ENCODE results near the gene MSH3. TPM values are rescaled to one million over a fixed set of nuclear protein-coding genes. Genes with fewer than 3 reads are reported as not detected.

The MSH3 gene
- total and polyA plus RNA-seq, 8 donors = 2.1 to 11.5 (median 8.8) TPM

DNA sequence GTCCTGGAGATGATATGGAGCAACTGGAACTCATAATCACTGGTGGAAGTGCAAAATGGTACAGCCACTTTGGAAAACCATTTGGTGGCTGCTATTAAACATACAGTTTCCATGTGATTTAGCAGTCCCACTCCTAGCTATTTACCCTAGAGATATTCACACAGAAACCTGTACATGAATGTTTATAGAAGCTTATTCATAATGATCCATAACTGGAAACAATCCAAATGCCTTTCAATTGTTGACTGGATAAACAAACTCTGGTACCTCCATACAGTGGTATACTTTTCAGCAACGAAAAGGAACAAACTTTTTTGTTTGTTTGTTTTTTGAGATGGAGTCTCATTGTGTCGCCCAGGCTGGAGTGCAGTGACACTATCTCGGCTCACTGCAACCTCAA is 258.0 kb downstream of the MSH3 start:
- TF ChIP-seq, protein P1, sequence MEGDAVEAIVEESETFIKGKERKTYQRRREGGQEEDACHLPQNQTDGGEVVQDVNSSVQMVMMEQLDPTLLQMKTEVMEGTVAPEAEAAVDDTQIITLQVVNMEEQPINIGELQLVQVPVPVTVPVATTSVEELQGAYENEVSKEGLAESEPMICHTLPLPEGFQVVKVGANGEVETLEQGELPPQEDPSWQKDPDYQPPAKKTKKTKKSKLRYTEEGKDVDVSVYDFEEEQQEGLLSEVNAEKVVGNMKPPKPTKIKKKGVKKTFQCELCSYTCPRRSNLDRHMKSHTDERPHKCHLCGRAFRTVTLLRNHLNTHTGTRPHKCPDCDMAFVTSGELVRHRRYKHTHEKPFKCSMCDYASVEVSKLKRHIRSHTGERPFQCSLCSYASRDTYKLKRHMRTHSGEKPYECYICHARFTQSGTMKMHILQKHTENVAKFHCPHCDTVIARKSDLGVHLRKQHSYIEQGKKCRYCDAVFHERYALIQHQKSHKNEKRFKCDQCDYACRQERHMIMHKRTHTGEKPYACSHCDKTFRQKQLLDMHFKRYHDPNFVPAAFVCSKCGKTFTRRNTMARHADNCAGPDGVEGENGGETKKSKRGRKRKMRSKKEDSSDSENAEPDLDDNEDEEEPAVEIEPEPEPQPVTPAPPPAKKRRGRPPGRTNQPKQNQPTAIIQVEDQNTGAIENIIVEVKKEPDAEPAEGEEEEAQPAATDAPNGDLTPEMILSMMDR (IDR thresholded peaks at IDR 0.05) = no peak
- Histone ChIP-seq H3K9me3 (no peaks in the 10 kb centered on the region), H3K4me3 (no peak overlapping the region), H3K36me3 (no peaks in the 10 kb centered on the region), H3K27me3 (no peaks in the 10 kb centered on the region), H3K4me1 (no peaks in the 10 kb centered on the region), H3K27ac (no peak overlapping the region)
- ATAC-seq (no peak), FAIRE-seq (no peak), DNase-seq (no peak)
- 79 to 82% methylated on average over 3 of the region's 3 CpGs for WGBS, 2 donors
- intact Hi-C loops (cut with DNase I) = no loop called here

- intact Hi-C loops (cut with DNase I) = no loop called here
- no peak for DNase-seq
- TF ChIP-seq, protein P1 (IDR thresholded peaks at IDR 0.05) = no peak
- Histone ChIP-seq H3K4me3 (no peak overlapping the region), H3K9me3 (no peaks in the 10 kb centered on the region), H3K36me3 (no peaks in the 10 kb centered on the region), H3K27me3 (no peaks in the 10 kb centered on the region), H3K27ac (no peak overlapping the region), H3K4me1 (no peaks in the 10 kb centered on the region)
- WGBS, 2 donors = 76 to 85% methylated on average over 1 of the region's 1 CpG
- FAIRE-seq = no peak
- ATAC-seq = no peak
Observed at GRCh38 chr5:80915716-80916115, 261.3 kb downstream of the MSH3 start.

GRCh38 chr5:80916676-80917075 is 262.2 kb downstream of the MSH3 start:
- no peak for ATAC-seq
- H3K36me3 ChIP-seq = no peaks in the 10 kb centered on the region
- no peak overlapping the region for H3K27ac ChIP-seq
- no peak for DNase-seq
- H3K4me1 ChIP-seq = no peaks in the 10 kb centered on the region
- intact Hi-C loops (cut with DNase I) = no loop called here
- 89 to 90% methylated on average over 4 of the region's 4 CpGs for WGBS, 2 donors
- H3K9me3 ChIP-seq = no peaks in the 10 kb centered on the region
- H3K4me3 ChIP-seq = no peak overlapping the region
- no peaks in the 10 kb centered on the region for H3K27me3 ChIP-seq
- FAIRE-seq = no peak
- TF ChIP-seq, protein P1 (IDR thresholded peaks at IDR 0.05) = no peak

GRCh38 chr5:80917631-80918030 is 263.2 kb downstream of the MSH3 start:
- Histone ChIP-seq H3K27me3 (no peaks in the 10 kb centered on the region), H3K4me1 (no peaks in the 10 kb centered on the region), H3K27ac (no peak overlapping the region), H3K4me3 (no peak overlapping the region), H3K36me3 (no peaks in the 10 kb centered on the region), H3K9me3 (no peaks in the 10 kb centered on the region)
- intact Hi-C loops (cut with DNase I) = no loop called here
- ATAC-seq (no peak), FAIRE-seq (no peak), DNase-seq (no peak)
- TF ChIP-seq, protein P1 (IDR thresholded peaks at IDR 0.05) = no peak
- WGBS, 2 donors = 81 to 91% methylated on average over 3 of the region's 3 CpGs

DNA sequence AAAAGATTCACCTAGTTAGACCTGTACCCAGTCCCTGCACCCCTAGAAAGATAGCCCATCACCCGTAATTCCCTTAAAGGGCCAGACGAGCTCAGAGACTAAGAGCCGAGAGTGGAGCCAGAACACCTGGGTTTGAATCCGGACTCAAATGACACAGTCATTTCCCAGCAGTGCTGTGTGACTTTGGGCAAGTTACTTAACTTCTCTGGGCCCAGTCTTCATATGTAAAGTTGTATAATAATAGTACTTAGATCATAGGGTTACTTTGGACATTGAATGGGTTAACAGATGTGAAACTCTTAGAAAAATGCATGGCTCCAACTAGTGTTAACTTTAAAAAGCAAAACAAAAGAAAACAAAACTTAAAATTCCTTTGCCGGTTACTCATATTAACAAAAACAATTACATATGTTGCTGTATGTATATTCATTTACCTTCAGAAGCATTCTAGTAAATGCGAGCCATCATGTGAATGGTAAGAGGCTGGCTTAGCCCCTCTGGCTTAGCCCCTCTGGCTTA is 265.3 kb downstream of the MSH3 start:
- intact Hi-C loops (cut with DNase I) = no loop called here
- H3K27ac ChIP-seq = no peak overlapping the region
- H3K4me3 ChIP-seq = no peak overlapping the region
- DNase-seq (no peak), ATAC-seq (no peak), FAIRE-seq (no peak)
- WGBS, 2 donors = 79 to 89% methylated on average over 6 of the region's 6 CpGs
- TF ChIP-seq, protein P1 (IDR thresholded peaks at IDR 0.05) = no peak
- H3K4me1 ChIP-seq = no peaks in the 10 kb centered on the region
- no peaks in the 10 kb centered on the region for H3K36me3 ChIP-seq
- no peaks in the 10 kb centered on the region for H3K27me3 ChIP-seq
- no peaks in the 10 kb centered on the region for H3K9me3 ChIP-seq
